Sciatic nerve (tissue), 2 donors: ENCODE measurements around the gene HPSE. TPM values are rescaled to one million over a fixed set of nuclear protein-coding genes. Genes with fewer than 3 reads are reported as not detected.

Experiments used
- ATAC-seq: fragments of 200-7000 bp; cut with Tn5 transposase; one replicate; pipeline ENCODE4 v1.9.1; 2020; ENCODE audit warnings: mild to moderate bottlenecking, moderate library complexity
- DNase-seq: peaks from one replicate; pipeline ENCODE4 v3.0.0-alpha.2; 2020; ENCODE audit warnings: low spot score
- intact Hi-C: fragments of 100-400 bp; cut with DNase I; formaldehyde crosslinking; loops from one replicate; pipeline ENCODE4 v1.14.2; 2022
- total RNA-seq: library from RNA; stranded (reverse); fragmentation: NEBNext Ultra II Directional; extraction: Animal tissue kit (Norgen Biotek cat#: 25700); gene quantifications from one replicate; pipeline ENCODE4 v1.2.1, GENCODE V29; 2021
- donor health status: DM: no; HTN: no; CAD: no.
- donor health status: DM: no; HTN: no; CAD: no.

Gene HPSE
- total RNA-seq, 1 donor from 2014 or later = 4.1 TPM

DNA sequence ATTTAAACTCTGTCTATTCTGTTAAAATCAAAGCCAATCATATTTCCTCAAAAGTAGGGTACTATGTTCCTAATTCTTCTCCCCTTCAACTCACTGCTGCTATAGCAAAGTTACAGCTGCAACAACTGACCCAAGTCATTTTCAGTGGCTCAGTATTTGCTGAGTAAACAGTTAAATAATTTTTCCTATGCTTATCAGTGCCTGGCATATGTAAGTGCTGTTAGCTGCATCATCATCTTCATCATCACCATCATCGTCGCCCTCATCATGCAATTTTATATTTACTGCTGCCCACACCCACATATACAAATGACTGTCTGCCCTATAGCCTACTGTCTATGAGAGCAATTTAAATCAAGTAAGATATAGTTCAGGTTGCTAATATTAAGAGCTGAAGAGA lies 72.0 kb downstream of the HPSE start:
- intact Hi-C loops = loop anchor here (10.0 kb wide), 1 partner anchor 798 kb away; no protein-coding TSS in a partner anchor
- ATAC-seq (no peak), DNase-seq (no peak)

DNA sequence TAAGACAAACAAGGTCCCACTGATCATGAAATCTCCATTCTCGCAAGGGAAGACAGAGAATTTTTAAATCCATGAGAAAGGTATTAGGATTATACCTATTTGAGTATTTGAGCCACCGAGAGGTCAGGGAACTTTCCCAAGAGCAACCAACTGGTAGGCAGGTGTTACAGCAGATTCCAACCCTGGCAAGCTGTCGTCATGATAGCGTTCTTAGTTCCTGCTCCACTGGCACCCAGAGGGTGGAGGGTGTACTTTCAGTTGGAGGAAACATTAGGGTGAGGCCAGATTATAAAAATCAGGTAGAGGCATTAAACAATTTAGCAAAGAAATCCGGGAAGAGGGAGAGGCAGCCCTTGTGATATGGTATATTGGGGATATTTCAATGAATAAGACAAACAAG lies 73.3 kb downstream of the HPSE start:
- intact Hi-C loops = loop anchor here (10.0 kb wide), 1 partner anchor 797 kb away; no protein-coding TSS in a partner anchor
- ATAC-seq (no peak), DNase-seq (no peak)

DNA sequence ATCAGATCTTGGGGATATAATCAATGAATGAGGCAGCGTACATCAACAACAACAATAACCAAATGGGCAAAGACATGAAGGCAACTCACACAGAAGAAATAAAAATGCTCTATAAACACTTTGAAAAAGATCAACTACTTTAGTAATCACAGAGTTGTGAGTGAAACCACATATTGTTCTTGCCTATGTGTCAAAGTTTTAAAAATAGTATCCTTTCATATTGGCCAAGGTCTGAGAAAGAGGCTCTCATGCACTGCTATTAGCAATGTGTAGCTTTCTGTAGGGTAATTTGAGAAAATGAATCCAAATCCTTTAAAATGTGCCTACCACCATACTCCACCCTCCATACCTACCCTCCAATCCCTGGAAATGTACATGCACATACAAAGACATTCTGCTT lies 75.1 kb downstream of the HPSE start:
- intact Hi-C loops = no loop called here
- DNase-seq (no peak), ATAC-seq (no peak)

DNA sequence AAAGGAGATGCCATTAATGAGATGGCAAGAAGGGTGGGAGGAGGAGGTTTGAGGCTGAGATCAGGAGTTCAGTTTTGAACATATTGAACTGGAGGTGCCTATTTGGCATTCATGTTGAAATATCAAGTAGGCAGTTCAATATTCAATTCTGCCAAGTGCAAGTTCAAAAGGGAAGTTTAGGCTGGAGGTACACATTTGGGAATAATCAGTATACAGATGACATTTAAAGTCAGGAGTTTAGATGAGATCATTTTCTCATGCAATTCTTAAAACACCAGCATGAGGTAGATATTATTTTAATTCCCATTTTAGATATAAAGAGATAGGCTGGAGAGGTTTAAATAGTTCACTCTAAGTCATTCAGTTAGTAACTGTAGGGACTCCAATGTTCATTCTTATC lies 76.2 kb downstream of the HPSE start:
- no peak for ATAC-seq
- intact Hi-C loops = no loop called here
- DNase-seq = no peak

DNA sequence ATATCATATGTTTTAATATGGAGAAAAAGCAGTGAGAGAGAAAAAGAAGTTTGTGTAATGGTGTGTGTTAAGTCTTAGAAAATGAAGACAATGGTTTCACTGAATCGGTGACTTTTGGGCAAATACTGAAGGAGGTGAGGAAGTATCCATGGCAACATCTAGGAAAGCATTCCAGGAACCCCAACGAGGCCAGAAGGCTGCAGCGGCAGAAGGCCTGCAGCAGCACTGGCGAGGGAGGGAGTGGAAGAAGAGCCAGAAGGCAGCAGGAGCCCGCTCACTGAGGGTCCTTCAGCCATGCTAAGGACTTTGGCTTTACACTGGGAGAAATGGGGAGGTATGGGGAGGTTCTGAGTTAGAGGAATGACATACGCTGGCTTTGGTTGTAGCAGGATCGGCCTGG lies 76.8 kb downstream of the HPSE start:
- intact Hi-C loops = no loop called here
- ATAC-seq (no peak), DNase-seq (no peak)

DNA sequence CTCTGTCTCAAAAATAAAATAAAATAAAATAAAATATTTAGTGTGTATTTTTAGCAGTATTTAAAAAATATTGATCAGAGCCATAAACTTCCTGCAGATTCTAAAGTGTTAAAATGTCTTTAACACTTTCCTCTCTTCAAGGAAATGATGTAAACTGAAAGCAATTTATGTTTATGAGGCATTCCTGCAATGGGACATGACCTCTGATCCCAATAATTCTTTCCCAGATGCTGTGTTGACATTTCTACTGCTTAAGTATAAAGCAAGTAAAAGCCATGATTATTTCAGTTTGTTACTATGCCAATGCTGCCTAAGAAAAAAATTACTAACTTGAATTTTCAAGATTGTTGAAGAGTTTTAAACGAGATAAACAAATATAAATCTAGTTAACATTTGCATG lies 79.1 kb downstream of the HPSE start:
- DNase-seq = no peak
- intact Hi-C loops = no loop called here
- ATAC-seq = no peak

DNA sequence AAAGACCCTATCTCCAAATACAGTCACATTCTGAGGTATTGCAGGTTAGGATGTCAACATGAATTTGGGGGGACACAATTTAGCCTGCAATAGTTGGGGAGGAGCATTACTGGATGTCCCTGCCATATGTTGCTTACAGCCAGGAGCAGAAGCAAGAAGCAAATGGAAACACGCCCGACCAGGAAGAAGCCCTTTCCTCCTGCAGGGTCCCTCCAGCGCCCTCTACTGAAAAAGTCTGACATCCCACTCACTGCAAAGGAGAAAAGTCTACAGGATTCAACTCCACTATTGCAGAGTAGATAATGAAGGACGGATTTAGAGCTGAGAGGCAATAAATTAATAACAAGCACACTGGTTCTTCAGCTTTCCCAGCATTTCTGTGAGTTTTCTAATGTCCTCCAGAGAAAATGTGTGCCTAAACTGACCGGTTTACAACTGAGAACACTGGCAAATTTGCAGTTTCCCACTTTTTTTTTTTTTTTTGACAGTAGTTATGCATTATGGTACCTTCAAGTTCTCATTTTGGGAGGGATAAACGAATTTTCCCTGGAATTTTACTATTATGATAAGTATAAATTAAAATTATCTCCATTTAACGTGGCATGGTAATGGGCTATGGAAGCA lies 81.8 kb downstream of the HPSE start:
- ATAC-seq (no peak), DNase-seq (no peak)
- intact Hi-C loops = no loop called here

DNA sequence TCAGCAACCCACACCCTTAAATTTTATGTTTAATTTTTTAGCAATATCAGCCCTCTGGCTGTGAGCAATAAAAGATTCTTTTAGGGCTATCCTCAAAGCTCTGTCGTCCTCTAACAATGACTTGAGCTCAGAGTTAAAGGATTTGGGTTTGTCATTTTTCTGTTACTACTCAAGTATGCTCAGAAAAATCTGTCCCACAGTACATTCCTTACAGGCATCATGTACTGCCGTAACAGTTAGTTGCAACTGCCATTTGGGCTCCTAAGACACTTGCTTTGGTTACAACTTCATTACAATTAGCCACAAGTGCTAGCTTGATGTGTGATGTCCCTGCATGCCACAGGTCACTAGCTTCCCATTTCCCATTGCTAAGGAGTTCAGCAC lies 83.2 kb downstream of the HPSE start:
- DNase-seq (no peak), ATAC-seq (no peak)
- intact Hi-C loops = no loop called here

DNA sequence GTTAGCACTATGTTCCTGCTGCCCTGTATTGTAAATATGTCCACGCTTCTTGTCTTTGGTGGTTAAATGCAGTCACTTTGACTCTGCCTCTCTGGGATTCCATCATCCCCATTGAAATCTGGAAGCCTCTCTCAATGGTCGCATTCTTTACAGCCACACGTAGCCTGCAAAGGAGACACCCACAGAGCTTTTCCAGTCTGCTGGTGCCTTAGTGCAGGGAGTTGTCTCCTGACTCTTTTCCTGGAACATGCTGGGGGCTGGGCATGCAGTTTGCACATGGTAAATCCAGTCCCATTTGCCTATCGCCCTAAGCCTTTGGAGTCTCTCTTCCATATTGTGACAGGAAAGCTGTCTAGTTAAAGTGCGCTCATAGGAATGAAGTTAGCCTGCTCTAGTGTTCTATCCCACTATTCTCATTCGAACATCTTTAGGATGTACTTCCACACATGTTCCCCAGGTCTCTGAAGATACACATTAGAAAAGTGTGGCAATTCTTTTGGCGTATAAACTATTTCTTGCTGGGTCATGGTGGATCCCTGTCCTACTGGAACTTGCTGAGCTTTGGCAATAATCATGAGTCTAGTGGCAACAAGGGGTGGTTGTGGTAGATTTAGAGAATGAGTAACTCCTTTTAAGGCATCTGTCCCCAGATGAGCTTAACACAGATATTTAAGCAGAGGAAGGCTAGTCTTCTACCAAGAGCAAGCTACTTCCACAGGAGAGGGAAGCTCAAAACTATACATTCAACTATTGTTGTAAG lies 83.8 kb downstream of the HPSE start:
- no peak for ATAC-seq
- intact Hi-C loops = no loop called here
- no peak for DNase-seq

DNA sequence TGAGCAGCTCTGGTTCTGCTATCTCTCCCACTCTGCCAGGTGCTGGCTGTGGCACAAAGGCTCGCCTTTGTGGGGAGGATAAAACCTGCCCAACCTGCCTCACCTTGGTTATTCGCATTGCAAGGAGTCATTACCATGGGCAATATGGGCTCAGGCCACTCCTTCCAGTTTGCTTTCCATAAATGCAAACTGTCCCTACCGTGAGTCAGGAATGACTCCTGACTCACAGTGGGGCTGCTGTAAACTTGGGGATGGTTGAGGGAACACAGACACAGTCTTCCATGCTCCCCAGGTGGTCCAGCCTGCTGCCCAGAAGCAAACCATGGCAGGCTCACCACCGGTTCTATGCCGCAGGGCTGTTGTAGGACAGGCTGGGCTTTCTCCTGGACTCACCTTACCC lies 86.2 kb downstream of the HPSE start:
- intact Hi-C loops = no loop called here
- ATAC-seq (no peak), DNase-seq (no peak)

DNA sequence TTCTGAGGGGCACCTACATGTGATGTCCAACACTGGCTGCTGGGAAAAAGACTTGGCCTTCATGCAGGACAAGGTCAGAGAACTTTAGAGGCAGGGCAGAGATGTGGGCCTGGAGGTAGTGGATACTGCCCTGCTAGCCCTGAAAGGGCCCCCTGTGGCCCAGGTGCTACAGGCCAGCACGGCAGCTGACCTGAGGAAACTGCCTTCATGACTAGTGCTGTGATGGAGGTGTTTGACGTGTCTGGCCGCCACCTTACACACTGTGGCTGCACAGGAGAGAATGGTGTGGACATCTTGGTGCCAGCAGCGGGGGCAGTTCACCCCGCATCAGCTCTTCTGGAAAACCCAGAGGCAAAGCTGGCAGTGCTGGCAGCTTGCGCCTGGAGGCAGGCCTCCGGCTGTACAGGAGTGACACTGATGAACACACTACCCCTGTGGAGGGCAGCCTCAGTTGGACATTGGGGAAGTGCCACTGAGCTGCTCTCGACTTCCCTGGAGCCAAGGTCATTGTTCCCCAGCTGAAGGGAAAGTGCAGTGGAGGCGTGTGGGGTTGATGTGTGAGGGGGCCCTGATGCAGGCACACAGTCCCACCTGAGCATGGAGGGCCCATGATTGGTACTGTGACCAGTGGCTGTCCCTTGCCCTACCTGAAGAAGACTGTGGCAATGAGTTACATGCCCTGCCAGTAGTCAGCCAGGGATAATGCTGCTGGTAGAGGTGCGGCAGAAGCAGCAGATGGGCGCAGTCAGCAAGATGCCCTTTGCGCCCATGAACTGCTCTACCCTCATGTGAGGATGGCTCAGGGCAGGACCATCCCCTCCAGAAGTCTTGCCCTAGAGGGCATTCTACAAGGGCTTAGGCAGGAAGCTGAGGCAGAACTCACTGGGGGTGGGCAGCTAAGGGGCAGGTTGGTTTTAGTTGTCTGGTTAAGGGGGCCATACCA lies 87.0 kb downstream of the HPSE start:
- intact Hi-C loops = no loop called here
- peak; percentile 28 for ATAC-seq

More for the DNA sequence above, 87.0 kb downstream of the HPSE start:
- no peak for DNase-seq

Other genes starting within 250 kb of the HPSE start
- gene PLAC8, start 220.1 kb downstream of the HPSE start, total RNA-seq = 4.5 TPM
- gene COQ2, start 50.0 kb downstream of the HPSE start, total RNA-seq = 9.4 TPM
- 18.7 TPM for gene HELQ, start 121.0 kb upstream of the HPSE start, total RNA-seq
- 37.0 TPM for gene MRPS18C, start 121.2 kb upstream of the HPSE start, total RNA-seq
- gene ABRAXAS1, start 150.3 kb upstream of the HPSE start, total RNA-seq = 18.8 TPM
- gene GPAT3, start 201.3 kb upstream of the HPSE start, total RNA-seq = 7.8 TPM